Mesenchymal stem cell (in vitro differentiated cells and primary cell): ENCODE results near the gene WDR44.

Source experiments
- DNase-seq: peaks from one replicate; pipeline ENCODE4 v3.0.0-alpha.2; 2013
- H2AFZ ChIP-seq: one replicate; pipeline ENCODE4 v1.6.1; 2013; ENCODE audit warnings: low read depth, mild to moderate bottlenecking, control low read depth, inconsistent platforms, low read length, moderate library complexity
- H2AK5ac ChIP-seq: 2 replicates; pipeline ENCODE4 v1.6.1; 2013; ENCODE audit warnings: low read length, moderate library complexity, mild to moderate bottlenecking, inconsistent platforms; ENCODE audit not compliant: severe bottlenecking
- H2BK120ac ChIP-seq: one replicate; pipeline ENCODE4 v1.6.1; 2013; ENCODE audit warnings: low read depth, mild to moderate bottlenecking, inconsistent platforms, low read length, moderate library complexity
- H2BK12ac ChIP-seq, 2 experiments: one replicate each; pipeline ENCODE4 v1.6.1; 2013; ENCODE audit warnings: inconsistent platforms in 2 of 2, low read length in 2 of 2, mild to moderate bottlenecking in 2 of 2, moderate library complexity in 2 of 2, control low read depth in 1 of 2
- H2BK15ac ChIP-seq: one replicate; pipeline ENCODE4 v1.6.1; 2013; ENCODE audit warnings: mild to moderate bottlenecking, low read depth, inconsistent platforms; ENCODE audit not compliant: poor library complexity, severe bottlenecking
- H2BK5ac ChIP-seq: 2 replicates; pipeline ENCODE4 v1.6.1; 2013; ENCODE audit warnings: low read depth, mild to moderate bottlenecking, low read length, control low read depth, inconsistent platforms; ENCODE audit not compliant: poor library complexity, severe bottlenecking
- H3K14ac ChIP-seq, 2 experiments: one replicate each; pipeline ENCODE4 v1.6.1; 2013; ENCODE audit warnings: inconsistent platforms in 2 of 2, low read length in 2 of 2, control low read depth in 1 of 2, mild to moderate bottlenecking in 1 of 2, moderate library complexity in 1 of 2
- H3K18ac ChIP-seq, 2 experiments: one replicate each; pipeline ENCODE4 v1.6.1; 2013; ENCODE audit warnings: inconsistent platforms in 2 of 2, low read length in 2 of 2, control low read depth in 1 of 2, low read depth in 1 of 2, mild to moderate bottlenecking in 1 of 2
- H3K23ac ChIP-seq, 2 experiments: one replicate each; pipeline ENCODE4 v1.6.1; 2013; ENCODE audit warnings: inconsistent platforms in 2 of 2, low read length in 2 of 2, mild to moderate bottlenecking in 2 of 2, moderate library complexity in 2 of 2, control low read depth in 1 of 2
- H3K27ac ChIP-seq: 2 replicates; pipeline ENCODE4 v1.5.1; 2013; ENCODE audit warnings: mild to moderate bottlenecking, moderate library complexity, low read length, control low read depth, inconsistent platforms; ENCODE audit not compliant: poor library complexity, severe bottlenecking
- H3K27me3 ChIP-seq, 2 experiments: 2 replicates each; pipeline versions ENCODE4 v1.6.1 to v1.7.0; 2013; ENCODE audit warnings: low read length in 2 of 2, mild to moderate bottlenecking in 2 of 2, moderate library complexity in 2 of 2, control low read depth in 1 of 2, inconsistent platforms in 1 of 2; ENCODE audit not compliant: control insufficient read depth in 1 of 2, insufficient read depth in 1 of 2
- H3K36me3 ChIP-seq, 2 experiments: 2 replicates each; pipeline versions ENCODE4 v1.6.1 to v1.7.0; 2013; ENCODE audit warnings: low read length in 2 of 2, control low read depth in 1 of 2, inconsistent platforms in 1 of 2, low read depth in 1 of 2, mild to moderate bottlenecking in 1 of 2; ENCODE audit not compliant: insufficient read depth in 2 of 2, control insufficient read depth in 1 of 2
- H3K4ac ChIP-seq, 2 experiments: one replicate each; pipeline ENCODE4 v1.6.1; 2013; ENCODE audit warnings: inconsistent platforms in 2 of 2, low read length in 2 of 2, mild to moderate bottlenecking in 2 of 2, moderate library complexity in 2 of 2, control low read depth in 1 of 2, low read depth in 1 of 2
- H3K4me1 ChIP-seq: 2 replicates; pipeline ENCODE4 v1.6.1; 2013; ENCODE audit warnings: low read depth, low read length, control low read depth; ENCODE audit not compliant: control insufficient read depth, insufficient read depth
- H3K4me2 ChIP-seq: 2 replicates; pipeline ENCODE4 v1.6.1; 2013; ENCODE audit warnings: low read length, mild to moderate bottlenecking, inconsistent platforms; ENCODE audit not compliant: poor library complexity, severe bottlenecking
- H3K4me3 ChIP-seq, 2 experiments: 2 replicates each; pipeline versions ENCODE4 v1.5.1 to v1.7.0; 2013; ENCODE audit warnings: low read length in 2 of 2, mild to moderate bottlenecking in 2 of 2, control low read depth in 1 of 2, low read depth in 1 of 2; ENCODE audit not compliant: insufficient read depth in 1 of 2
- H3K79me1 ChIP-seq: replicated peaks from 2 replicates; pipeline ENCODE4 v1.6.1; 2013; ENCODE audit warnings: mild to moderate bottlenecking, control low read depth, low read length, inconsistent platforms; ENCODE audit not compliant: poor library complexity, severe bottlenecking
- H3K9ac ChIP-seq: 2 replicates; pipeline ENCODE4 v1.7.0; 2013; ENCODE audit warnings: mild to moderate bottlenecking, low read length, moderate library complexity
- H3K9me3 ChIP-seq: 2 replicates; pipeline ENCODE4 v1.7.0; 2013; ENCODE audit warnings: mild to moderate bottlenecking, low read length; ENCODE audit not compliant: control insufficient read depth
- H4K8ac ChIP-seq: one replicate; pipeline ENCODE4 v1.6.1; 2013; ENCODE audit warnings: inconsistent platforms, mild to moderate bottlenecking, low read length, moderate library complexity
- H4K91ac ChIP-seq: one replicate; pipeline ENCODE4 v1.6.1; 2013; ENCODE audit warnings: mild to moderate bottlenecking, low read length, inconsistent platforms
- WGBS: methylation state at CpG from one replicate; pipeline ENCODE4 v1.1.7; 2013; ENCODE audit warnings: mixed read lengths; 5-methylcytosine and 5-hydroxymethylcytosine counted together

The WDR44 gene

GRCh38 chrX:118352566-118352965, 6.7 kb downstream of the WDR44 start:
- Histone ChIP-seq H3K14ac (no peak overlapping the region), H4K8ac (no peak overlapping the region), H3K27me3 (no peaks in the 10 kb centered on the region), H3K9ac (no peak overlapping the region), H2BK120ac (no peak overlapping the region), H4K91ac (no peak overlapping the region), H3K27ac (no peak overlapping the region), H3K4me3 (no peak overlapping the region), H2BK5ac (no peak overlapping the region), H3K4ac (no peak overlapping the region), H3K4me2 (no peak overlapping the region), H3K23ac (no peak overlapping the region), H3K18ac (no peak overlapping the region), H2BK15ac (no peak overlapping the region), H3K9me3 (no peaks in the 10 kb centered on the region), H2AK5ac (no peak overlapping the region), H3K4me1 (no peaks in the 10 kb centered on the region), H3K36me3 (no peaks in the 10 kb centered on the region), H3K79me1 (no peaks in the 10 kb centered on the region), H2BK12ac (no peak overlapping the region), H2AFZ (no peak overlapping the region)
- no peak for DNase-seq

- no peak overlapping the region for H2AK5ac ChIP-seq
- no peak overlapping the region for H3K9ac ChIP-seq
- H2BK120ac ChIP-seq: no peak overlapping the region
- H3K79me1 ChIP-seq: no peaks in the 10 kb centered on the region
- no peaks in the 10 kb centered on the region for H3K4me1 ChIP-seq
- no peak overlapping the region for H2BK15ac ChIP-seq
- no peak overlapping the region for H2BK5ac ChIP-seq
- 88% methylated on average over 3 of the region's 4 CpGs for WGBS
- H2BK12ac ChIP-seq: no peak overlapping the region
- no peak overlapping the region for H3K23ac ChIP-seq
- H3K9me3 ChIP-seq: no peaks in the 10 kb centered on the region
- DNase-seq: peak; percentile 25
- no peak overlapping the region for H3K18ac ChIP-seq
- no peak overlapping the region for H2AFZ ChIP-seq
- no peaks in the 10 kb centered on the region for H3K36me3 ChIP-seq
- H4K8ac ChIP-seq: no peak overlapping the region
- no peak overlapping the region for H4K91ac ChIP-seq
- no peak overlapping the region for H3K4me2 ChIP-seq
- H3K27ac ChIP-seq: no peak overlapping the region
- no peak overlapping the region for H3K4ac ChIP-seq
- no peak overlapping the region for H3K4me3 ChIP-seq
- H3K27me3 ChIP-seq: no peaks in the 10 kb centered on the region
- H3K14ac ChIP-seq: no peak overlapping the region
These were observed 7.4 kb downstream of the WDR44 start for GRCh38 chrX:118353081-118353850.

DNA sequence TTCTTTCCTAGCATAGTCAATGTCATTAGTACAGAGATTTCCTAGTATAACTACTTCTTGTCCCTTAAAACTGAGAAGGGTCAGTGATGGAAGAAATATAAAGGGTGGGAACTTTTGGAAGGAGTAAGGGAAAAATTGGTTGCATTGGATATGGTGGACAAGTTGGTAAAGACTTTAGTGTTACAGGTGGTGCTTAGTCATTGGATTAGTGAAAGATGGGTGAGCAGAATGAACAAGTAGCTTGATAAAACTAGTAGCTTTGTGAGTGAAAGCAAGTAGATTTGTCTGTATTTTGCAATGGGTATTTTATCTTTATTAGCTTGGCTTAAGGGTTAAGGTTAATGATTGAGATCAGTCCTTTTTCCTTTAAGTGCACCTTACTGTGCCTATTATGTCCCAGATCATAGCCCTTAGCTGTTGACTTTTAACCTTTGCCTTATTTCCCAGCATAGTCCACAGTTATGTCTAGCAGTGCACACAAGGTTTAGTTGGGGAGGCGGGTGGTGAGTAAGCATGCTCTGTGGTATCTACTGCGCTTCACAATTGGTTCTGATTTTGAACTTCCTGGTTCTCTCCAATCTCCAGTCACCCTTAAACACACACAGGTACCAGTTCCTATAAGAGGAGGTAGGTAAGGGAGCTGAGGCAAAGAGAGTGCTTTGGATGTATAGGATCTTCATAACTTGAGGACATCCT, 9.5 kb downstream of the WDR44 start:
- Histone ChIP-seq H3K4me1 (no peaks in the 10 kb centered on the region), H3K23ac (no peak overlapping the region), H3K4ac (no peak overlapping the region), H2AFZ (no peak overlapping the region), H3K4me3 (no peak overlapping the region), H3K79me1 (no peaks in the 10 kb centered on the region), H3K9me3 (no peaks in the 10 kb centered on the region), H3K27me3 (no peaks in the 10 kb centered on the region), H4K91ac (no peak overlapping the region), H2BK12ac (no peak overlapping the region), H3K4me2 (no peak overlapping the region), H2BK15ac (no peak overlapping the region), H3K14ac (no peak overlapping the region), H3K36me3 (no peaks in the 10 kb centered on the region), H2BK120ac (no peak overlapping the region), H3K27ac (no peak overlapping the region), H4K8ac (no peak overlapping the region), H3K18ac (no peak overlapping the region), H3K9ac (no peak overlapping the region), H2AK5ac (no peak overlapping the region), H2BK5ac (no peak overlapping the region)
- no CpG with 5 or more reads among the region's 2 CpGs for WGBS
- no peak for DNase-seq

DNA sequence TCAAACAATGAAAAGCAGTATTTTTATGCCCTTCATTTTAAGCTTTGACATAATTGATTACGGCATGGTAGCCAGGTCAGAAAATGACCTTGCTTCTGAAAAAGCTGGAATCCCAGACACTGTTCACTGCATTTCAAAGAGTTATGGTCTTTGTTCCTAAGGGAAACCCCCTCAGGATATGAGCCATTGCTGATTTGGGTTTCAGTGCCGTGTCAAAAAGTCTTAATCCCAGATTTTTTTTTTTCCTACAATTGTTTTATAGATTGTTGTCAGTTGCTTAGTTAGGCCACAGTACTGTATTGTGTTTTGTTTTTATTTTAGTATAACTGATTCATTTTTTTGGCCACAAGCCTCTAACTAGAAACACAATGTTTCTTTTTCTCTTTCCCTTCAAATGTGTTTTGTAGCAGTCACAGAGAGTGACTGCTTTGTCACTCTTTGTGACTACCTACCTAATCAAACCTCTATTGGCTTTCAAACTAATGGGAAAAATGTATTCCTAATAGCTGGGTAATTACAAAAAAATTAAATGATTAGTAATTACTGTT, 10.3 kb downstream of the WDR44 start:
- no peaks in the 10 kb centered on the region for H3K27me3 ChIP-seq
- no peak overlapping the region for H2AK5ac ChIP-seq
- H3K9me3 ChIP-seq: no peaks in the 10 kb centered on the region
- H3K36me3 ChIP-seq: no peaks in the 10 kb centered on the region
- H4K91ac ChIP-seq: no peak overlapping the region
- H3K9ac ChIP-seq: no peak overlapping the region
- H2BK12ac ChIP-seq: no peak overlapping the region
- DNase-seq: no peak
- H3K79me1 ChIP-seq: no peaks in the 10 kb centered on the region
- no peak overlapping the region for H2AFZ ChIP-seq
- H3K4me1 ChIP-seq: no peaks in the 10 kb centered on the region
- H2BK5ac ChIP-seq: no peak overlapping the region
- no peak overlapping the region for H4K8ac ChIP-seq
- H3K14ac ChIP-seq: no peak overlapping the region
- no peak overlapping the region for H3K27ac ChIP-seq
- H3K18ac ChIP-seq: no peak overlapping the region
- no peak overlapping the region for H2BK15ac ChIP-seq
- H3K4ac ChIP-seq: no peak overlapping the region
- no peak overlapping the region for H3K4me2 ChIP-seq
- H3K23ac ChIP-seq: no peak overlapping the region
- H2BK120ac ChIP-seq: no peak overlapping the region
- 76% methylated on average over 1 of the region's 2 CpGs for WGBS
- H3K4me3 ChIP-seq: no peak overlapping the region
